ENCODE results near the gene TMEM139. TPM values are rescaled to one million over a fixed set of nuclear protein-coding genes. Genes with fewer than 3 reads are reported as not detected.

Gene TMEM139
- total RNA-seq, 4 donors from 2014 or later = 7.8 to 12.8 (median 11.6) TPM

DNA sequence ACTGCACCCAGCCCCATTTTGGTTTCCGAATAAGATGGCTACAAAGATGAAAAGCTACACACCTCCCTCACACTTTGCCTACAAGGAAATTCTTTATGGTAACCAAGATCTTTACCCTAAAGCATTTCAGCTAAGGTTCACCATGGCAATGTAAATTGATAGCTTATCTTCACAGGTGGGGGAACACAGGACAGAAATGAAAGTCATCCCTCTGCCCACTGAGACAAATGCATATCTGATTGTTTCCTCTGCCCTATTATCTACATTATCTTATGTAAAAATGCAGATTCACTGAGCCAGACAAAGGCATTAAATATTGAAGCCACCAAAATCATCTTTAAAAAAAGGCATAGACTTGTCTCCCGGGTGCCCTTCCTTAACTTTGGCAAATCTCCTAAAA lies 3.2 kb upstream of the TMEM139 start:
- no peak for DNase-seq (ENCODE audit: low spot score in 2 of 2)
- no peak overlapping the region for H3K4me3 ChIP-seq (ENCODE audit: low read depth, poor library complexity, severe bottlenecking)
- intact Hi-C loops (cut with DNase I; ENCODE audit: low total_unique reads) = no loop called here
- WGBS, 2 donors = 83 to 88% methylated on average over 2 of the region's 2 CpGs
- no peak for TF ChIP-seq POLR2A (IDR thresholded peaks at IDR 0.05)
- TF ChIP-seq, protein P1, sequence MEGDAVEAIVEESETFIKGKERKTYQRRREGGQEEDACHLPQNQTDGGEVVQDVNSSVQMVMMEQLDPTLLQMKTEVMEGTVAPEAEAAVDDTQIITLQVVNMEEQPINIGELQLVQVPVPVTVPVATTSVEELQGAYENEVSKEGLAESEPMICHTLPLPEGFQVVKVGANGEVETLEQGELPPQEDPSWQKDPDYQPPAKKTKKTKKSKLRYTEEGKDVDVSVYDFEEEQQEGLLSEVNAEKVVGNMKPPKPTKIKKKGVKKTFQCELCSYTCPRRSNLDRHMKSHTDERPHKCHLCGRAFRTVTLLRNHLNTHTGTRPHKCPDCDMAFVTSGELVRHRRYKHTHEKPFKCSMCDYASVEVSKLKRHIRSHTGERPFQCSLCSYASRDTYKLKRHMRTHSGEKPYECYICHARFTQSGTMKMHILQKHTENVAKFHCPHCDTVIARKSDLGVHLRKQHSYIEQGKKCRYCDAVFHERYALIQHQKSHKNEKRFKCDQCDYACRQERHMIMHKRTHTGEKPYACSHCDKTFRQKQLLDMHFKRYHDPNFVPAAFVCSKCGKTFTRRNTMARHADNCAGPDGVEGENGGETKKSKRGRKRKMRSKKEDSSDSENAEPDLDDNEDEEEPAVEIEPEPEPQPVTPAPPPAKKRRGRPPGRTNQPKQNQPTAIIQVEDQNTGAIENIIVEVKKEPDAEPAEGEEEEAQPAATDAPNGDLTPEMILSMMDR (IDR thresholded peaks at IDR 0.05) = no peak

DNA sequence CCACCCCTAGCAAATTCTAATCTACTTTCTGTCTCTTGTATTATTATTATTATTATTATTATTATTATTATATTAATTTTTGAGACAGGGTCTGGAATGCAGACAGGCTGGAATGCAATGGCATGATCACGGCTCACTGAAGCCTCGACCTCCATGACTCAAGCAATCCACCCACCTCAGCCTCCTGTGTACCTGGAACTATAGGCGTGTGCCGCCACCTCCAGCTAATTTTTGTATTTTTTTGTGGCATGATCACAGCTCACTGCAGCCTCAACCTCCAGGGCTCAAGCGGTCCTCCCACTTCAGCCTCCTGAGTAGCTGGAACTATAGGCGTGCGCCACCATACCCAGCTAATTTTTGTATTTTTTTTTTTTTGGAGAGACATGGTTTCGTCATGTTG lies 2.6 kb upstream of the TMEM139 start:
- intact Hi-C loops (cut with DNase I; ENCODE audit: low total_unique reads) = no loop called here
- WGBS, 2 donors = 94 to 95% methylated on average over 8 of the region's 8 CpGs
- TF ChIP-seq, protein P1 (IDR thresholded peaks at IDR 0.05) = no peak
- no peak for TF ChIP-seq POLR2A (IDR thresholded peaks at IDR 0.05)
- no peak for DNase-seq (ENCODE audit: low spot score in 2 of 2)
- no peak overlapping the region for H3K4me3 ChIP-seq (ENCODE audit: low read depth, poor library complexity, severe bottlenecking)

DNA sequence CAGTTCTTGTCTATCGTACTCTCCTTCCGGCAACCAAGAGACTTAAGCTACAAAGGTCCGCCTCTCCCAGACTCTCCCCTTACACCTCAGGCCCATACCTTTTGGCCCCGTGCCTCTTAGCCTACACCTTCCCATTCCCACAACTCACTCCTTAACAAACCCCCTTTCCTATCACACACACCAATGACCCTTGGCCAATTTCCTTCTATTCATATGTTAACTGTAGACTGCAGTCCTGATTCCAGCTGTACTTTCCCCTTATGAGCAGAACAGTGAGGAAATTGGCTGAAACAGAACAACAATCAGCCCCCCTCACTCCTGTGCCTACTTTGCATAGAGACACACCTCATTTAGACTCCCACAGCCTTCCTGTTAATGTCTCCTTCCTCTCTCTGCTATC lies 1.4 kb upstream of the TMEM139 start:
- intact Hi-C loops (cut with DNase I; ENCODE audit: low total_unique reads) = no loop called here
- no peak overlapping the region for H3K4me3 ChIP-seq (ENCODE audit: low read depth, poor library complexity, severe bottlenecking)
- 66 to 76% methylated on average over 4 of the region's 4 CpGs for WGBS, 2 donors
- no peak for DNase-seq (ENCODE audit: low spot score in 2 of 2)
- no peak for TF ChIP-seq POLR2A (IDR thresholded peaks at IDR 0.05)
- TF ChIP-seq, protein P1 (IDR thresholded peaks at IDR 0.05) = no peak

DNA sequence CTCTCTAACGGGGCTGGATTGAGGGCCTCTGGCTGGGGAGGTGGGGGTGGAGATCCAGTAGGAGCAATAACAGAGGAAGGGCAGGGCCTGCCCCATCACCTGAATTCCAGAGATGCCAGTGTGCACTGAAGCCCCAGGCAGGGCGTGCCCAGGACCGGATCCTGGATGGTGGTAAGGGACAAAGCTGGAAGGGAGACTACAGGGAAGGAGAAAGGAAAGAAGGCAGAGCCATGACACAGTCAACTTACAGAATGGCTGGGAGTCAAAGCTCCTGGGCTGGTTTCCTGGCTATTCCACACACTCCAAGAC lies 666 bp downstream of the TMEM139 start:
- DNase-seq (ENCODE audit: low spot score in 2 of 2) = no peak
- no peak for TF ChIP-seq POLR2A (IDR thresholded peaks at IDR 0.05)
- TF ChIP-seq, protein P1 (IDR thresholded peaks at IDR 0.05) = no peak
- WGBS, 2 donors = 37 to 41% methylated on average over 3 of the region's 3 CpGs
- intact Hi-C loops (cut with DNase I; ENCODE audit: low total_unique reads) = no loop called here
- no peak overlapping the region for H3K4me3 ChIP-seq (ENCODE audit: low read depth, poor library complexity, severe bottlenecking)

DNA sequence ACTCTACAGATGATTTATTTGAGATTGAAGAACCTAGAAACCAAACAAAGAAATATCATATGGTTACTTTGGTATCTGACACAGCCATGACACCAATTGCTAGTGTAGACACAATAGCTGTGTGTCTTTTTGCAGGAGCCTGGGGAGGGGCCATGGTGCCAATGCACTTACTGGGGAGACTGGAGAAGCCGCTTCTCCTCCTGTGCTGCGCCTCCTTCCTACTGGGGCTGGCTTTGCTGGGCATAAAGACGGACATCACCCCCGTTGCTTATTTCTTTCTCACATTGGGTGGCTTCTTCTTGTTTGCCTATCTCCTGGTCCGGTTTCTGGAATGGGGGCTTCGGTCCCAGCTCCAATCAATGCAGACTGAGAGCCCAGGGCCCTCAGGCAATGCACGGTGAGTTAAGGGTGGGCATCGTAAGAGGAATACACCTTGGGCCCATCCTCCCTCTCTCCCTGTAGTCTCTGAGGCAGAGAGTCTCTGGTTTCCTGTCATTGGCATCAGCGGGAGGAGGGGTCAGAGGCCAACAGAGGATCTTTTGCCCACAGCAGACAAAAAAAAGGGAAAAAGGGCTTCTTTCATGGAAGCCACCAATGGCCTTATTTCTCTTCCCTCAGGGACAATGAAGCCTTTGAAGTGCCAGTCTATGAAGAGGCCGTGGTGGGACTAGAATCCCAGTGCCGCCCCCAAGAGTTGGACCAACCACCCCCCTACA lies 1.2 kb downstream of the TMEM139 start:
- 91 to 93% methylated on average over 11 of the region's 11 CpGs for WGBS, 2 donors
- H3K4me3 ChIP-seq (ENCODE audit: low read depth, poor library complexity, severe bottlenecking) = no peak overlapping the region
- no peak for DNase-seq (ENCODE audit: low spot score in 2 of 2)
- intact Hi-C loops (cut with DNase I; ENCODE audit: low total_unique reads) = no loop called here
- no peak for TF ChIP-seq POLR2A (IDR thresholded peaks at IDR 0.05)
- TF ChIP-seq, protein P1 (IDR thresholded peaks at IDR 0.05) = no peak

DNA sequence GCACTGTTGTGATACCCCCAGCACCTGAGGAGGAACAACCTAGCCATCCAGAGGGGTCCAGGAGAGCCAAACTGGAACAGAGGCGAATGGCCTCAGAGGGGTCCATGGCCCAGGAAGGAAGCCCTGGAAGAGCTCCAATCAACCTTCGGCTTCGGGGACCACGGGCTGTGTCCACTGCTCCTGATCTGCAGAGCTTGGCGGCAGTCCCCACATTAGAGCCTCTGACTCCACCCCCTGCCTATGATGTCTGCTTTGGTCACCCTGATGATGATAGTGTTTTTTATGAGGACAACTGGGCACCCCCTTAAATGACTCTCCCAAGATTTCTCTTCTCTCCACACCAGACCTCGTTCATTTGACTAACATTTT lies 1.7 kb downstream of the TMEM139 start:
- intact Hi-C loops (cut with DNase I; ENCODE audit: low total_unique reads) = no loop called here
- TF ChIP-seq, protein P1 (IDR thresholded peaks at IDR 0.05) = no peak
- no peak for TF ChIP-seq POLR2A (IDR thresholded peaks at IDR 0.05)
- 97 to 98% methylated on average over 6 of the region's 6 CpGs for WGBS, 2 donors
- no peak for DNase-seq (ENCODE audit: low spot score in 2 of 2)
- no peak overlapping the region for H3K4me3 ChIP-seq (ENCODE audit: low read depth, poor library complexity, severe bottlenecking)

Measured in lower leg skin (tissue), 4 donors.